GM18861 (cell line): ENCODE measurements around the gene MACROD2.

Experiments used
- ATAC-seq: cut with Tn5 transposase; IDR thresholded peaks from one replicate; pipeline ENCODE4 v1.9.1; 2021; ENCODE audit not compliant: unreplicated experiment

Gene MACROD2

DNA sequence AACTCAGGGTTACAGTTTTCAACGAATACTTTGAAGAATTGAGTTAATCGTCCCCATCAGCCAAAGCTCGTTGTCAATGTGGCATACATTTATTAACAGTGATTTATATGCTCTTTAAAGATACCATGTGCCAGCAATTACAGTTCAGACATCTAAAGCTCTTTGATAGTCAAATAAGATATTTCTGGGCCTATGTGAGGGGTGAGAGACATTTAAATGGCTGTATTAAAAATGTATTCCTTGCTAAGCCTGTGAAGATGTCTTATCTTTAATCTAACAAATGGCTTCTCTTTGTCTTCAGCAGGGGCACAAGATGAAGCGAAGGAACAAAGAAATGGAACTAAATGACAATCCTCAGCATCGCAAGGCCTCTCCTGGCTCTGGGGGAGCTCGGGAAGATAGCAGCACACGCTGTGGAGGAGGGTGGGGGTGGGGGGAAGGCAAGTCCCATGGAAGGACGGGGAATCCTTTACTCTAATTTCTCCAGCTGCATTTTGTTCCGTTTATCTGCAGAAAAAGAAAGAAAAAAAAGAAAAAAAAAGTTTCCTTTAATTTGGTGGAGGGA lies 2054.3 kb downstream of the MACROD2 start:
- no peak for ATAC-seq

DNA sequence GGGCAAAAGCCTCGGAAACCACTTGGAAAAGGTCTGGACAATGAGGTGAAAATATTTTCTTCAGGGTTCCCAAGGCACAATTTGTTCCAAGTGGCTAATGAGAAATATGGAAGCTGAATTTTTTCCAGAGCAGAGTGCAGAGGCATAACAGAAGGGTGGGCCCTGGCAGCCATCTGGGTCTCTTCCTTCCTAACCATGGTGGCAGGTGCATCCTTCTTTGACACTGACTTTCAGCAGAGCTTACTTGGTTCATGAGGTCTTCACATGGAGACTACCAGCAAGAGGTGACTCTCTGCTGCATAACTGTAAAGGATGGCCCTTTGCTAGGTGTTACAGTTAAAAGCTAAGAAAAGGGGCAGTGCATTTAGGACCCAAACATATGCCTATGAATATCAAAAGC lies 2055.1 kb downstream of the MACROD2 start:
- ATAC-seq: no peak

DNA sequence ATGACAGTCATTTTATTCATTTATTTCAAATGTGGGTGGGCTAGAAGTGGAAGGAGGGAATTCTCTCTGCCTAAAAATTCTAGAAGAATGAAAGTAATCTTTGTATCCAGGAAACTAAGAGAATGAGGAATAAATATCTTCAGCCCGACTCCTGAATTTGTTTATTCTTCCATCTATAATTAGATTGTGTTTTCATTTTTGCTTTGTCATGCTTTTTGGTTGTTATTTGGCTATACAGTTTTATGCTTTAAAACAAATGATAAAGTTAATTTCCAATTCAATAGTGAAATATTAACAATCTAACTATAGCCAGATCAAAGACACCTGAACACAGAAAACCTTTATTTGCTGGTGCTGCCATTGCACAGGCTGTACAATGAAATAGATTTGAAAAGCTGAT lies 2056.7 kb downstream of the MACROD2 start:
- ATAC-seq: no peak

DNA sequence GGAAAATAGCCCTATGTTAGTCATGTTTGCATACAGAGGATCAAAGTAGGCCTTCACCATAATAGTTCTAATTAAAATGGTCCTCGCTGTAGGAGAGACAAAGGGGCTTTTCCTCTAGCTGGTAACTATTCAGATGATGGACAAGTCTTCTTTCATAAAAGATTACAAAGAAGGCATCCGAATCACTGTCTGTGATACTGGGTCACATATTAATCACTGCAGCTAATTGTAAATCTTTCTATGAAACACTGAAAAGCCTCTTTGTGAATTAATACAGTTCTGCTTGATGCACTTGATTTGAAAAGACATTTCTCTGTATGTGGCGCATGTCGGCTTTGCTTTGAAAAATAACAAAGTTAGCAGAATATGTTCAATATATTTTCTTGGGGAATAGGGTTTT lies 2057.1 kb downstream of the MACROD2 start:
- ATAC-seq: no peak

- ATAC-seq: no peak
Measured at GRCh38 chr20:16054985-16055384, 2059.7 kb downstream of the MACROD2 start.

DNA sequence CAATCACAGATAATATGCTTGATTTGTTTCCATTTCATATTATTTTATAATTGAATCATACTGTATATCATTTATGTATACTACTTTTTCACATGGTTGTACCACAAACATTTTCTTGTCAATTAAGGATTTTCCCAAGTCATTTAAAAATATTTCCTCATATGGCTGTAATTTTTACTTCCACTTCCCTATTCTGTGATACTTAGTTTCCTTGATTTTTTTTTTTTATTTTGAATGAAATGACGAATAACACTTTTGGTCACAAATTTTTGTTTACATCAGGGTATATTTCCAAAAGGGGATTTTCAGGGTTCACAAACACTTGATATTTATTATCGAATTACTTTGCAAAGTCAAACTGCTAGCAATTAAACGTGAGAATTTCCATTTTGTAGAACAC lies 2062.3 kb downstream of the MACROD2 start:
- no peak for ATAC-seq

- no peak for ATAC-seq
Measured at GRCh38 chr20:16058268-16058667, 2063.0 kb downstream of the MACROD2 start.

DNA sequence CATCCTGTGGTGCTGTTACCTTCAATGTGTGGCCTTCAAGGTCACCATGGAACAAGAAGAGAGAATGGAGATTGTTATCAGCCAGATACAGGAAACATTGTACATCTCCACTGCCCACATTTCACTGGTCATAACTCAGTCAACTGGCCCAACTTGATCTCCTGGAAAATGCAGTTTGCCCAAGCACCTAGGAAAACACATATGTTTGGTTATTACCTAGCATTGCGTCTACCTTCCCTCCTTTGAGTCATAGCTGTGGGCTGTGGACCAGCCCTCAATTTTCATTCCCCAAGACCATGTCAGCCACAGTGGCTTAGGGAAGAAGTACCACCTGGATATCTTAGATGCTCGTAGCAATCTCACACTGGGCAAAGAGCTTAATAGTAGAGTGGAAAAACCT lies 2064.5 kb downstream of the MACROD2 start:
- ATAC-seq: no peak

DNA sequence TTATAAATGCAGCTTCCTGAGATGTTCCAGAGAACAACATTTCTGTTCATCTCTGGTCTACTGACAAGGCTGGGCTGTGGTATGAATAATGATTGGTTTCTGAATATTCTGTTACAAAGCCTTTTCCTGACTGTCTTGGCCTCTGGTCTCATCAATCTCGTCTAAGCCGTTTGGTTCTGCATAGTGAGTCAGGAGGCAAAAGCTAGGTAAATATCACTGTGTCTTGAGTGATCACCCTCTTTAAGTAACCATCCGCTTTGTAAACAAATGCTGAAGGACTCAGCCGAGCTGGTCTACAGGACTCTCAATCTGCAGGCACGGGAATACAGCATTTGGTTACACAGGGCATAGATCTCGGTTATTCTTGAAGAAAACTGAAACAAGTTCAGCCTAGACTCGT lies 2066.0 kb downstream of the MACROD2 start:
- no peak for ATAC-seq

DNA sequence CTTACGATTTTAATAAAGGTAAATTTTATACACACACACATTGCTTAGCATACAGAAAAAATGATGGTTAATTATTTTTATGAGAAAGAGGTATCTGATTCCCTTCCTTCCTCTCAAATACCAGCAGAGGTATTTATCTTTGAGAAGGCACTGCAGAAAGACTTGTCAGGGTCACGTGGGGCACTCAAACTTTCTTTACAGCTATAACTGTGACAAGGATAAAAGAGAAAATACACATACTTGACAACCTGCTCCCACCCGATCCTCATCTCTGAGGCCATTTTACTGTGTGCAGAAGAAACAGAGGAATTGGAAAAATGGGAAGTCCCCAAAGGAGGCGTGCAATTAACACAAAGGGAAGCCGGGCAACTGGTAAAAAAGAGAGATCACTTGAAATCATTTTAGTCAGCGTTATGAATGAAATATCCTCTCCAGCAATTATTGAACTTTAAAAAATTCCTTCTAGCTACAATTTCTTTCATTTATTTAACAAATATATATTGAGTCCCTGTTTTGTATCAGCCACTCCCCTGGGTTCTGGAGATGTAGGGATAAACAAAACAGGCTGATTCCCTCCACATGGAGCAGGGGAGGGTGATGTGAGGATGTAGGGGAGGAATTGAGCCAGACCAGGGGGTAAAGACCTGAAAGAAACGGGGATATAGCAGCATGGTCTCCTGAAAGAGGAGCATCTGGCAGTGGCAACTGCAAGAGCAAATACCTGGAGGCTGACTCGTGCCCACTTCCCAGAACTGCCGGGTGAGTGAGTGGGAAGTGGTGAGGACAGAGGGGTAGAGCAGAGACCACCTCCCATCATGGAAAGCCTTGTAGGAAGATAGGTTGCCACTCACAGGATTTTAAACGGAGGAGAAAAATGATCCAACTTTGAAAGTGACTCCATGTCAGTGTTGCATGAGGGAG lies 2067.6 kb downstream of the MACROD2 start:
- no peak for ATAC-seq

- no peak for ATAC-seq
Measured at GRCh38 chr20:16063881-16064280, 2068.6 kb downstream of the MACROD2 start.

- no peak for ATAC-seq
Measured at GRCh38 chr20:16064989-16065707, 2069.8 kb downstream of the MACROD2 start.

DNA sequence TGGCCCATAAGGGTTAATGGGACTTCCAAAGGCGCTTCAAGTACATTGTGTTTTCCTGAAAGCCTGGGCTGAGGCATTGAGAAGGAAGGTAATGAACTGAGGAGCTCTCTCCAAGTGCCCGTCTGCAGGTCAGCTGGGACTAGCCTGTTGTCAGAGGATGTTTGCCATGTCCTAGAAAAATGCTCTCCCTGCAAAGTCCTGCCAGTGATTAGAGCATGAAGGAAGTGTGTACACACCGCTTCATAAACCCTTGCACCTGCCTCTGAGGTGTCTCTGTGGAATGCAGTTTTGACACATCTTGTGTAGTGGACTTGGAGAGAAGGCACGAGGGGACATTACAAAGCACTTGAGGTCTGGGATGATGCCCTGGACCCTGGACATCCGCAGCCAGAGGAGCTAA lies 2071.3 kb downstream of the MACROD2 start:
- ATAC-seq: no peak

DNA sequence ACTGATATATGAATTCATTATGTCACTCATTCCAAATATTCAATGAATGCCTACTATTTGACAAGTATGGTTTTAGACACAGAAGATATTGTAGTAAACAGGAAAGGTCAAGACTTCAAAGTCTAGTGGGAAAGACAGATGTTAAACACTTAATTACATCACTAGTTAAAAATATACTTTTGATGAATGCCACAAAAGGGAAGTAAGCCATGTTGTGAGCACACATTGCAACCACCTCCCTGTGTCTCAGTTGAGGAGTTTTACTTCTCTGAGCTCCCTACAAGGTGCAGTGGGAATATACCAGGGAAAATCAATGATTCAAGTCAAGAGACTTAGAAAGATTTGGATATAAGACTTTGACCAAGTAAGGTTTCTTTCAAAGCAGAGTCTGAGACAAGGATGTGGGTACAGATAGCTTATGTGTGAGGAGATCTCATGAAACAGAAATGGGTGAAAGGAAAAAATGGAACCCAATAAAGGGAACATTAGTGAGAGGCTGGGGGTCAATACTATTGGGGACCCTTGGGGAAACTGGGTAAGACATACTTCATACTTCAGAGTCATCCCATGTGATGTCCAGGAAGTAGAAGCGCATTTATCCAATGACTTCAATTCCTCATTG lies 2074.2 kb downstream of the MACROD2 start:
- ATAC-seq: peak; percentile 98

DNA sequence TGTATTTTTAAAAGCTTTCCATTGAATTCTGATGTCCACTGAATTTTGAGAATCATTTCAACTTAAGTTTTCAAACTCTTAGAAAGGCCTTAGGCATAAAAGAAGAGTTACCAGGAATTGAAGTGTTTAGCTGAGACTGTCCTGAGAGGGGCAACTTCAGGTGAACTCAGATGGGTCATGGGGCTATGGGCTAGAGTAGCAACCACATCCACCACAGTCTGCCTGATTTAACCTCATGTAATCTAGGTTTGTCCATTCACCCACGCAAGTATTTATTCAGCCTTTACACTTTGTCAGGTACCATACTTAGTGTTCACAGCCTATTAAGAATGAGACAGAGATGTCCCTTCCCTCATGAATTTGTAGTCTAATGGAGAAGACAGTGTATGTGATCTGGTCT lies 2076.9 kb downstream of the MACROD2 start:
- no peak for ATAC-seq

DNA sequence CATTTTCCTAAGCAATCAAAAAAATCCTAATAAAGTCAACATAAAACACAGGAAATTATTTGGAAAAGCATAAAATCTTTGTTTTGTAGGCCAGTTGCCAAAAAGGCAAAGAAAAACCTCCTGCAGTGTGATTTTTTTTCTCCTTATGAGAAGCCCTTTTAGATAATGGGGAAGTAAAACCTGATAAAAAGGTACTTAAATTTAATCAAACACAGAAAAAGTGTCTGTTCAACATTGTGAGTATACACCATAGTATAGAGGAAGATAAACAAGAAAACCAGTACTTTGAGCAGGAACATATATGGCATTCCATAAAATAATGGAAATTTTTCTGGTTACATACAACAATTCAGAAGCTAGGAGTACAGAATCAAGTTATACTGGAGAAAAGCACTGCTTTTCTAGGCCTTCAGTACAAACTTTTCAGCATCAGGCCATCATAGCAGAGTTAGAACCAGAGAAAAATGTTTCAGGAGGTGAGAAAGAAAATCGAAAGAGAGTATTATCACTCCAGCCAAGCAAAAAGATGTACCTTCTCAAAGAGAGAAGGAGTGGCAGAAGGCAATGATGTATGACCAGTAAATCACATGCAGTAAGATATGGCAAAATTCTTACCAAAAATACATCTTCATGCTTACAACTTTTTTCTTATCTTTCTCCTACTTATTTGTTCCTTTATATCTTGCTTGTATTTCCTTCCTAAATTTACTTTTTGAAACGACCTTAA lies 2083.0 kb downstream of the MACROD2 start:
- no peak for ATAC-seq

GRCh38 chr20:16081421-16081820 lies 2086.1 kb downstream of the MACROD2 start:
- no peak for ATAC-seq

DNA sequence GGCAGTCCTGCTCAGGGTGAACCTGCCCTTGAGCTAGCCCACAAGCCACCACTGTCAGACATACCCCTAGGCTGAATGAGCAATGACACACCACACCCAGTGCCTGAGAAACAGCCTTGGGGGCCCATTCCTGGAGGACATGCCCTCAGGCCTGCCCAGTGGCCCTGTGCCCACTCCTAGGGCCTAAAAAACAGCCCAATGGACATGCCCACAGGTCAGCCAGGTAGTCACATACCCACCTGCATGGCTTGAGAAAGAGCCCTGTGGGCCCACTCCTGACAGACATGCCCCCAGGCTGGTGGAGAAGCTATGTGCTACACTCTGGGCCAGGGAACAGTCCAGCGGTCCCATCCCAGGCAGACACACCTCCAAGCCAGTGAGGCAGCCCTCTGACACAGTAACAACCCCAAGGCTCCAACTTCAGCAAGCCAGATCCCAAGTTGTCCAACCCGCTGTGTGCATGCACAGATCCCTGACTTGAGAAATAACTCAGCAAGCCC lies 2086.8 kb downstream of the MACROD2 start:
- ATAC-seq: no peak

GRCh38 chr20:16083639-16084280 lies 2088.4 kb downstream of the MACROD2 start:
- ATAC-seq: no peak

DNA sequence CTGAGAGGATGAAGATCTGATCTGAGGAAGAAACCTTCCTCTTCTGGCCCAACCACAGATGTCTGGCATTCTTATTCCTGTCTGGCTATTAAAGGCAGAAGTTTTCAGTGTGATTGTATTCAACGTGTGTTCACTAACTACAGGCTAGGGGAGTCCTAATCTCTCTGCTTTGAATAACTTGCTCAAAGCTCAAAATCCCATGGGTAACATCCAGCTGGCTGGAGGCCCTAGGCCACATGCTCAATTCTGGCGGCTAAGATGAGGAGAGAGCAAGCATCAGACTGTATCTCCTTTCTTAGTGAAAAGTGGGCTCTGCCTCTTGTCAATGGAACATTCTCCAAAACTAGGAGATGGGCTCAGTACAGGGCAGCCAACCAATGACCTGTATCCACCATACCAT lies 2099.9 kb downstream of the MACROD2 start:
- no peak for ATAC-seq
